ENCODE measurements around the gene EPO. TPM values are rescaled to one million over a fixed set of nuclear protein-coding genes. Genes with fewer than 3 reads are reported as not detected.

The EPO gene
- total RNA-seq, 4 donors from 2014 or later: not detected

DNA sequence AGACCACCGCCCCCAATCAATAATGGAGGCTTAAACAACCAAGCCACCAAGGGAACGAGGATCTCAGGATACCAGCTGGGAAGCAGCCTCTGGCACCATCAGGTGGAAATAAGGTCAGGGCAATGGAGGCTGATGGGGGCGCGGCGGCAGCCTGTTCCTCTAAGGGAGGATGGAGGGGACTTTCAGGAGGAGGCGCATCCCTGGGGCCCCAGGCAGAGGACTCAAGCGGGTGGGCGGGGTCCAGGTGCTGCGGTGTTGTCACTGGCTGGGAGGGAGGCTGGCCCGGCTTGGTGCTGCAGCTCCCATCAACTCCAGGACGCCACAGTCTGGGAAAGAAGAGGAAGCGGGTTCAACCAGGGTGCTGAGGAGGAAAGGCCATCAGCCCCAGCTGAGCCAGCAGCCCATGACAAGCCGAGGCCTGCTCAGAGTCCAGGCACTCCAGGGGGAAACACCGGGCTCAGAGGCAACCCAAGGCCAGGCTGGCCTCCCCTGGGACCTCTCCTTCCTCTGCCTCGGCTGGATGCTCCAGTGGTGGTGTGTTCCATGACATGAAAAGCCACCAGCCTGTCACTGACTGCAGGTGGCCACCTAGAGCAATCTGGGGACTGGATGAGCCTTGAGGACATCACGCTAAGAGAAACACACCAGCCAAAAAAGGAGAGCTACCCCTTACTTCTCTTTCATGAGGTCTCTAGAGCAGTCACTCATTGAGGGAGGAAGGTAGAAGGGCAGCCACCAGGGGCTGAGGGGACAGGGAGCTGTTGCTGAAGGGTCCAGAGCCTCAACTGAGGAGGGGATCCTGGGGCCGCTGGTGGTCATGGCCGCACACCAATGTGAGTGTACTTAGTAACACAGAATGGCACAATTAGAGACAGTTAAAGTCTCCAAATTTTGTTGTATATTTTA, 30.8 kb upstream of the EPO start:
- WGBS, 2 donors (ENCODE audit: low coverage in 1 of 2): 92% methylated on average over 18 of the region's 18 CpGs; no CpG with 5 or more reads in 1 of the 2 donors
- no peak overlapping the region for H3K27ac ChIP-seq
- no peak for DNase-seq
- H3K36me3 ChIP-seq: peaks cover 0 to 36% (median 12%) of the 10 kb centered on the region in 4 donors
- H3K27me3 ChIP-seq: no peaks in the 10 kb centered on the region
- no peaks in the 10 kb centered on the region for H3K9me3 ChIP-seq
- in situ Hi-C loops (cut with MboI; ENCODE audit: low pct_ligation_motif_present in 1 of 4, low pct_unique_long_range_greater_than_20kb in 1 of 4, low sequenced_read_pairs in 3 of 4) (loop anchor here in 3 of 4 donors (10.0 to 25.0 kb wide), 3 partner anchors 102 to 227 kb away; partner anchors contain the start of genes SPACDR (in 3 of the 3), FBXO24 (in 1 of the 3) and LRCH4 (in 1 of the 3)), intact Hi-C loops (cut with DNase I; ENCODE audit: low total_unique reads) (loop anchor here (5.0 kb wide), 1 partner anchor 122 kb away; no protein-coding TSS in a partner anchor)
- no peak overlapping the region for H3K4me3 ChIP-seq
- TF ChIP-seq EP300 (IDR thresholded peaks at IDR 0.05; ENCODE audit: low read depth) (no peak), POLR2A (IDR thresholded peaks at IDR 0.05) (no peak), POLR2AphosphoS5 (IDR thresholded peaks at IDR 0.05) (no peak)
- TF ChIP-seq, protein P1, sequence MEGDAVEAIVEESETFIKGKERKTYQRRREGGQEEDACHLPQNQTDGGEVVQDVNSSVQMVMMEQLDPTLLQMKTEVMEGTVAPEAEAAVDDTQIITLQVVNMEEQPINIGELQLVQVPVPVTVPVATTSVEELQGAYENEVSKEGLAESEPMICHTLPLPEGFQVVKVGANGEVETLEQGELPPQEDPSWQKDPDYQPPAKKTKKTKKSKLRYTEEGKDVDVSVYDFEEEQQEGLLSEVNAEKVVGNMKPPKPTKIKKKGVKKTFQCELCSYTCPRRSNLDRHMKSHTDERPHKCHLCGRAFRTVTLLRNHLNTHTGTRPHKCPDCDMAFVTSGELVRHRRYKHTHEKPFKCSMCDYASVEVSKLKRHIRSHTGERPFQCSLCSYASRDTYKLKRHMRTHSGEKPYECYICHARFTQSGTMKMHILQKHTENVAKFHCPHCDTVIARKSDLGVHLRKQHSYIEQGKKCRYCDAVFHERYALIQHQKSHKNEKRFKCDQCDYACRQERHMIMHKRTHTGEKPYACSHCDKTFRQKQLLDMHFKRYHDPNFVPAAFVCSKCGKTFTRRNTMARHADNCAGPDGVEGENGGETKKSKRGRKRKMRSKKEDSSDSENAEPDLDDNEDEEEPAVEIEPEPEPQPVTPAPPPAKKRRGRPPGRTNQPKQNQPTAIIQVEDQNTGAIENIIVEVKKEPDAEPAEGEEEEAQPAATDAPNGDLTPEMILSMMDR (IDR thresholded peaks at IDR 0.05): no peak
- peaks cover 21 to 40% (median 31%) of the 10 kb centered on the region in 4 donors for H3K4me1 ChIP-seq

DNA sequence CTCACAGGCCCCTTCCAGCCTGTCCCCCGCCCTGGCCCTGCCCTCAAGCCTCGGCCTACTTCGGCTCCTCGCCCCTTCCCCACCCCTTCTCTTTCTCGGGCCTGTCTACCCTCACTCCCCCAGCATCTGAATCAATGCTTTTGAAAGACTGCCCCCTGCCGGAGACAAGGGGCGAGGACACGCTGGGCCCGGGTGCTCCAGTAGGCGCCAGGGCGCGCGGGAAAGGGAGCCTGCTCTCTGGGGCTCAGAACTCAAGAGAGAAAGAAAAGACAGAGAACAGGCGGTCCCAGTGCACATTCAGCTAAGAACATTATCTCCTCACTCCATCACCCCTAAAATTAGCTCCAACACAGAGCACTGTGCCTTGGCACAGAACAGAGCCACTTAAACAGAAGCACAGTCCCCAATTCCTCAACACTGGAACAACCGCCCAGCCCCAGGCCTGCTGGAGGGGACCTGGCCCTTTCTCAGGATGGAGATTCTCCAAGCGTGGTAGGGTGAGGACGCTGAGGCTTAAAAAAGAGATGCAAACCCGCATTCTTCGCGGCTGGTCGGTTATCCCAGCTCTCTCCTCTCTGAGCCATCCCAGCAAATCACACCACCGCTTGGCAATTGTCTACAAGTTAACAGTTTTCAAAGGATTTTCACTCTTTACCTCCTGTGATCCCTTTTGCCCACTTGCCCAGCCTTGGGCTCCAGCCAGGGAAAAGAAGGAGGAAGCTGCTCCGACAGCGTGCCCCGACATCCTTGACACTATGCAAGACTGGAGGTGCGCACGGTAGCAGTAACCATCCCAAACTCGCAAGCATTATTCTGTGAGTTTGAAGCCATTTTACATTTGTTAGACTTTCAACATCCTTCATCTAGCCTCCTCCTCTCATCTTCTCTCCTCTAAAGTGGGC, 28.3 kb upstream of the EPO start:
- H3K4me3 ChIP-seq: peak overlapping the region in 1 of 4 donors; percentile 100
- peak overlapping the region; percentile 37 to 91 (median 89) for H3K27ac ChIP-seq
- peaks cover 21 to 47% (median 33%) of the 10 kb centered on the region in 4 donors for H3K4me1 ChIP-seq
- H3K36me3 ChIP-seq: peaks cover 0 to 12% (median 6%) of the 10 kb centered on the region in 4 donors
- H3K9me3 ChIP-seq: no peaks in the 10 kb centered on the region
- TF ChIP-seq POLR2A (IDR thresholded peaks at IDR 0.05) (no peak), EP300 (IDR thresholded peaks at IDR 0.05; ENCODE audit: low read depth) (no peak), POLR2AphosphoS5 (IDR thresholded peaks at IDR 0.05) (no peak)
- TF ChIP-seq, protein P1 (IDR thresholded peaks at IDR 0.05): peak; percentile 86 to 95 (median 93)
- peaks cover 14% of the 10 kb centered on the region for H3K27me3 ChIP-seq
- peak; percentile 82 for DNase-seq
- 33 to 73% methylated on average over 6 to 28 of the region's 28 CpGs for WGBS, 2 donors (ENCODE audit: low coverage in 1 of 2)
- in situ Hi-C loops (cut with MboI; ENCODE audit: low pct_ligation_motif_present in 1 of 4, low pct_unique_long_range_greater_than_20kb in 1 of 4, low sequenced_read_pairs in 3 of 4) (loop anchor here in 3 of 4 donors (10.0 to 25.0 kb wide), 3 partner anchors 105 to 230 kb away; partner anchors contain the start of genes SPACDR (in 3 of the 3), FBXO24 (in 1 of the 3) and LRCH4 (in 1 of the 3)), intact Hi-C loops (cut with DNase I; ENCODE audit: low total_unique reads) (loop anchor here (5.0 kb wide), 1 partner anchor 125 kb away; no protein-coding TSS in a partner anchor)

DNA sequence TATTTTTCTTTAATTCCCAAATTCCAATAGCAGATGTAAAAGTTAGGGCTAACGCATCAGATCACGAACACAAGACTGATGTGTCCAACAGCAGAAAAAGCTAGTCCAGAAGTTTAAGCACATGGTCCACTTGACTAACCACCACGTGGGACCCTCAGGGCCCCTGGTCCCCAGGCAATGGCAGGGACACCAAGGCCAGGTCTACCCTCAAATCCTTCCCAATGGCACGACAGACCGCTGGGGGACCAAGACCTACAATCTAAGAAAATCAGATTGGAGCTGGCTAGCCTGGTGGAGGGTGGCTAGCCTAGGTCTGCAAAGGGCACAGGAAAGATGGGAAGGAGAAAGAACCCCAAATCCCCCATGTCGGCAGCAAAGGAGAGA, 27.7 kb upstream of the EPO start:
- 59% methylated on average over 5 to 6 of the region's 6 CpGs for WGBS, 2 donors (ENCODE audit: low coverage in 1 of 2)
- H3K4me1 ChIP-seq: peaks cover 21 to 47% (median 33%) of the 10 kb centered on the region in 4 donors
- intact Hi-C loops (cut with DNase I; ENCODE audit: low total_unique reads): loop anchor here (5.0 kb wide), 1 partner anchor 125 kb away; no protein-coding TSS in a partner anchor
- TF ChIP-seq POLR2A (IDR thresholded peaks at IDR 0.05) (no peak), POLR2AphosphoS5 (IDR thresholded peaks at IDR 0.05) (no peak), EP300 (IDR thresholded peaks at IDR 0.05; ENCODE audit: low read depth) (no peak)
- TF ChIP-seq, protein P1 (IDR thresholded peaks at IDR 0.05): no peak
- H3K9me3 ChIP-seq: no peaks in the 10 kb centered on the region
- H3K27me3 ChIP-seq: peaks cover 16% of the 10 kb centered on the region
- peak overlapping the region in 3 of 4 donors; percentile 77 to 100 (median 100) for H3K4me3 ChIP-seq
- H3K27ac ChIP-seq: peak overlapping the region; percentile 83 to 91 (median 89)
- in situ Hi-C loops (cut with MboI; ENCODE audit: low pct_ligation_motif_present in 1 of 4, low pct_unique_long_range_greater_than_20kb in 1 of 4, low sequenced_read_pairs in 3 of 4): loop anchor here in 3 of 4 donors (10.0 to 25.0 kb wide), 3 partner anchors 105 to 230 kb away; partner anchors contain the start of genes SPACDR (in 3 of the 3), FBXO24 (in 1 of the 3) and LRCH4 (in 1 of the 3)
- peaks cover 0 to 6% (median 3%) of the 10 kb centered on the region in 4 donors for H3K36me3 ChIP-seq
- no peak for DNase-seq

Data from transverse colon (tissue), 4 donors.